Measurements from ENCODE around the gene NADK2.
A peak's percentile ranks its signal among the peaks of the same experiment; 100 is the strongest.

- TF ChIP-seq CTCF (tag by site-specific recombination; IDR thresholded peaks at IDR 0.05) (peak; percentile 78), ZNF558 (tag by site-specific recombination; IDR thresholded peaks at IDR 0.05) (no peak), BCL11A (tag by site-specific recombination; IDR thresholded peaks at IDR 0.05; ENCODE audit: low read depth) (no peak), HOXA7 (CRISPR knock-in tag; IDR thresholded peaks at IDR 0.05; ENCODE audit: borderline replicate concordance) (no peak), KLF9 (tag by site-specific recombination; IDR thresholded peaks at IDR 0.05; ENCODE audit: low read depth) (peak; percentile 97), RBAK (tag by site-specific recombination; IDR thresholded peaks at IDR 0.05) (no peak), SETDB1 (IDR thresholded peaks at IDR 0.05; ENCODE audit: insufficient read length, low read length) (no peak)
Measured at GRCh38 chr5:36240779-36241630, 720 bp downstream of the NADK2 start.
